ENCODE measurements around the gene CTTN. TPM values are rescaled to one million over a fixed set of nuclear protein-coding genes. Genes with fewer than 3 reads are reported as not detected.

Gene CTTN
- total and polyA plus RNA-seq, 7 experiments from 2014 or later: 0.07 to 2.6 (median 1.8) TPM; not detected in 1

DNA sequence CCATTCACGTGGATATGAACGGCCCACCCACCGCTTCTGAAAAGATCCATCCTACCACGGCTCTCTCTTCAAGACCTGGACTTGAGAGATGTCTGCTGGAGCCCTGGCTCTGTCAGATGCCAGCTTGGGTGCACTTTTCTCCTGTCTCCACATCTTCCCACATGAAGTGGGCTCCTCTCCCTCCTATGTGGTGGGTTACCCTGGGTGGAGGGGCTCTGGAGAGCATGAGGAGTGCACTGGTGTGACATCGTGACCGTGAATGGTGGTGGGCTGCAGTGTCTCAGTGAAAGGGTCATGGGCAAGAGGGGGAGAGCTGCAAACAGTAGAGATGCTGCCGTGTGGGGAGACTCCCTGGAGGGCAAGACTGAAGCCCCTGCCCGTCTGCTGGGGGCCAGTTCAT, 76.4 kb downstream of the CTTN start:
- H3K9me3 Mint-ChIP-seq: no peaks in the 10 kb centered on the region
- intact Hi-C loops (cut with micrococcal nuclease): loop anchor here in 1 of 2 donors (10.0 kb wide), 1 partner anchor 790 kb away; no protein-coding TSS in a partner anchor
- no peak for ATAC-seq

DNA sequence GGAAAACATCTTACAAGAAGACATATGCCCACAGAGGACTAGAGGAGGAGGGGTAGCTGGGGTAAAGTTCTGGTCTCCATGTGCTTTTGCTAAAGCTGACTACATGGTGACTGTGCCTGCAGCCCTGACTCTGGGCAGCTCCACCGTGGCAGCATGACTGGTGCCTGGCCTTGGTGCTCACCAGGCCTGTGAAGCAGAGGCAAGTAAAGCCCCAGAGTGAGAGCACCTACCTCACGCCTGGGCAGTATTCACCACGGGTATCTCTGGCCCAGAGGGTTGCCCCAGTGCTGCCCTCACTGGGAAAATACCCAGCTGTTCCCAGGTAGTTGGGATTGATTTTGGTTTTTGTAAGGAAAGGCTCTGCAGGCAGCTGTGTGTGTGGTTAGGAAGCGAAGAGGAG, 78.3 kb downstream of the CTTN start:
- H3K27ac Mint-ChIP-seq: no peak overlapping the region

More for the DNA sequence above, 76.4 kb downstream of the CTTN start:
- DNase-seq: no peak
- Mint-ChIP-seq H3K4me3 (no peak overlapping the region), H3K27ac (no peak overlapping the region), H3K4me1 (peaks cover 0 to 6% (median 0%) of the 10 kb centered on the region in 7 donors), H3K36me3 (no peaks in the 10 kb centered on the region), H3K27me3 (peaks cover 0 to 8% (median 0%) of the 10 kb centered on the region in 5 donors)
- no peaks in the 10 kb centered on the region for H3K9me3 ChIP-seq (ENCODE audit: control insufficient read depth in 2 of 3, low read length in 3 of 3)
- no peaks in the 10 kb centered on the region for H3K36me3 ChIP-seq (ENCODE audit: control insufficient read depth in 2 of 3, insufficient read depth in 3 of 3, low read length in 3 of 3)
- H3K27me3 ChIP-seq (ENCODE audit: control insufficient read depth in 2 of 2, insufficient read depth in 2 of 2, low read length in 2 of 2): no peaks in the 10 kb centered on the region
- H3K4me3 ChIP-seq (ENCODE audit: low read length): no peak overlapping the region
- ChIA-PET POLR2A (no interaction called here), CTCF (no interaction called here)
- no peak overlapping the region for H3K27ac ChIP-seq (ENCODE audit: low read depth, low read length)
- no peaks in the 10 kb centered on the region for H3K4me1 ChIP-seq (ENCODE audit: control insufficient read depth in 2 of 2, insufficient read depth in 2 of 2, low read length in 2 of 2)

DNA sequence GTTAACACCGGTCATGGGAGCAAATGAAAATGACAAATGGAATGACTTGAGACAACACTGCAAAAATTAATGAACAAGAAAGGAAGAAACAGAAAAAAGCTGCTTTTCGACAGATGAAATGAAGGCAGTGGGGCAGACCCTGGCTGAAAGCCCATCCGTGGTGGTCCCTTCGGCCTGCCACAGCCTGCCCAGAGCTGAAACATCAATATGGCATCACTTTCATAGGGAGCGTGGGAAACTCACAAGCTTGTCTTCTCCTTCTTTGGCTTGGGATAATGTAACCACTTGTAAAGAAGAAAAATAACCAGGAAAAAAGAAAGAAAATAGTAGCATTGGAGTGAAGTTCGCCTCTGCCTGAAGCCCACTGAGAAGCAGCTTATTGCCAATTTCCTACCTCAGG, 78.8 kb downstream of the CTTN start:
- ATAC-seq: no peak
- Mint-ChIP-seq H3K9me3 (no peaks in the 10 kb centered on the region), H3K4me3 (no peak overlapping the region), H3K27me3 (peaks cover 0 to 6% (median 0%) of the 10 kb centered on the region in 5 donors), H3K27ac (no peak overlapping the region), H3K36me3 (no peaks in the 10 kb centered on the region), H3K4me1 (no peaks in the 10 kb centered on the region)
- H3K9me3 ChIP-seq (ENCODE audit: control insufficient read depth in 2 of 3, low read length in 3 of 3): no peaks in the 10 kb centered on the region
- CTCF ChIA-PET: no interaction called here
- no peak overlapping the region for H3K27ac ChIP-seq (ENCODE audit: low read depth, low read length)
- no peaks in the 10 kb centered on the region for H3K36me3 ChIP-seq (ENCODE audit: control insufficient read depth in 2 of 3, insufficient read depth in 3 of 3, low read length in 3 of 3)
- no peaks in the 10 kb centered on the region for H3K27me3 ChIP-seq (ENCODE audit: control insufficient read depth in 2 of 2, insufficient read depth in 2 of 2, low read length in 2 of 2)
- H3K4me1 ChIP-seq (ENCODE audit: control insufficient read depth in 2 of 2, insufficient read depth in 2 of 2, low read length in 2 of 2): no peaks in the 10 kb centered on the region
- no peak for DNase-seq
- POLR2A ChIA-PET: no interaction called here
- H3K4me3 ChIP-seq (ENCODE audit: low read length): no peak overlapping the region
- intact Hi-C loops (cut with micrococcal nuclease): loop anchor here in 1 of 2 donors (10.0 kb wide), 1 partner anchor 792 kb away; no protein-coding TSS in a partner anchor

More for the DNA sequence above, 78.3 kb downstream of the CTTN start:
- DNase-seq (no peak), ATAC-seq (no peak)
- no peaks in the 10 kb centered on the region for H3K4me1 ChIP-seq (ENCODE audit: control insufficient read depth in 2 of 2, insufficient read depth in 2 of 2, low read length in 2 of 2)
- Mint-ChIP-seq H3K27me3 (peaks cover 0 to 6% (median 0%) of the 10 kb centered on the region in 5 donors), H3K9me3 (no peaks in the 10 kb centered on the region), H3K4me1 (no peaks in the 10 kb centered on the region), H3K4me3 (no peak overlapping the region), H3K36me3 (no peaks in the 10 kb centered on the region)
- CTCF ChIA-PET: no interaction called here
- intact Hi-C loops (cut with micrococcal nuclease): loop anchor here in 1 of 2 donors (10.0 kb wide), 1 partner anchor 792 kb away; no protein-coding TSS in a partner anchor
- H3K9me3 ChIP-seq (ENCODE audit: control insufficient read depth in 2 of 3, low read length in 3 of 3): no peaks in the 10 kb centered on the region
- no peak overlapping the region for H3K27ac ChIP-seq (ENCODE audit: low read depth, low read length)
- POLR2A ChIA-PET: no interaction called here
- H3K36me3 ChIP-seq (ENCODE audit: control insufficient read depth in 2 of 3, insufficient read depth in 3 of 3, low read length in 3 of 3): no peaks in the 10 kb centered on the region
- no peak overlapping the region for H3K4me3 ChIP-seq (ENCODE audit: low read length)
- H3K27me3 ChIP-seq (ENCODE audit: control insufficient read depth in 2 of 2, insufficient read depth in 2 of 2, low read length in 2 of 2): no peaks in the 10 kb centered on the region

DNA sequence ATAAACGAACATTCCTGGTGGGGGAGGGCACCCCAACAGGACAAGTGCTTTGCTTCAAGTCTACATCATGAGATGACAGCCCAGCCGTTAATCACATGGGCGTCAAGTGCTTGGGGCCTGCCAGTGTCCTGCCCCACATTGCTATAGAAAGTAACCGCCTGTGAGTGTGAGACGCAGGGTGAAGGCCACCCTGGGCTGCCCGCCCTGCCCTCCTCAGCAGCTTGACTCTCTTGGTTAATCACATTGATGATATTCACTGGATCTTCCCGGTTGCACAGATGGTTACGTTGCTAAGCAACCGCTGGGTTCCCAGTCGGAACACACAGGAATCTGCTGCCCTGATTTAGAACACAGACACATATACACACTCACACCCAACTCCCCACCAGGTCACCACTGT, 79.3 kb downstream of the CTTN start:
- H3K36me3 Mint-ChIP-seq: no peaks in the 10 kb centered on the region
- ATAC-seq: no peak
- intact Hi-C loops (cut with micrococcal nuclease): loop anchor here in 1 of 2 donors (10.0 kb wide), 1 partner anchor 793 kb away; no protein-coding TSS in a partner anchor

DNA sequence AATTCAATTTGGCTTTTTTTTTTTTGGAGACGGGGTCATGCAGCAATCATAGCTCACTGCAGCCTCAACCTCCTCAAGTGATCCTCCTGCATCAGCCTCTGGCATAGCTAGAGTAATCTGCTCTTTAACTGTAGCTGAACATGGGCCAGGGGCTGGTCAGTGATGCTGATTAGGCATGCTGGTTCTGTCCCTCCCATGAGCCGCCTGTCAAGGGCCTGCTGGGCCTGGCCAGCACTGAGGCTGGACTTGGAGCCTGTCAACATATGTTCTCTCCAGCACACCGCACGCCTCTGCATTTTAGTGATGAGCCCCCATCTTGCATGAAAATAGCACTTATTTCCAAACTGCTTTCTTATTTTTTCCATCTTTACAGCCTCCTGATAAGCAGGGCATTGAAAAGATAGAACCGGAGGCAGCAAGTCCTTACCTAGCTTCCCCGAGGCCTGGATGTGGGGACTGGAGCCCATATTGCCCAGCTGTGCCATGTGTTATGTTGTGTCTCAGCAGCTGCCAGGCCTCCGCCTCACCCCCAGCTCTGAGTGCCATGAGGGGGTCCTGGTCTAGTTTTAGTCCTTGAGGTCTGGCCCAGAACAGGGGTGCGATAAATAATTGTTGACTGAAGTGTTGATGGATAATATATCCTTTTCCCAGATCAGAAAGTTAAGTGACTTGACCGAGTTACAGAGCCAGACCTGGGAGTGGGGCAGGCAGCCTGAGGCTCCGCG, 80.0 kb downstream of the CTTN start:
- Mint-ChIP-seq H3K9me3 (no peaks in the 10 kb centered on the region), H3K27me3 (peaks cover 0 to under 1% (median 0%) of the 10 kb centered on the region in 5 donors), H3K4me3 (no peak overlapping the region), H3K4me1 (no peaks in the 10 kb centered on the region), H3K27ac (no peak overlapping the region), H3K36me3 (no peaks in the 10 kb centered on the region)
- DNase-seq: no peak
- Histone ChIP-seq H3K4me3 (ENCODE audit: low read length) (no peak overlapping the region), H3K27me3 (ENCODE audit: control insufficient read depth in 2 of 2, insufficient read depth in 2 of 2, low read length in 2 of 2) (no peaks in the 10 kb centered on the region), H3K27ac (ENCODE audit: low read depth, low read length) (no peak overlapping the region), H3K36me3 (ENCODE audit: control insufficient read depth in 2 of 3, insufficient read depth in 3 of 3, low read length in 3 of 3) (no peaks in the 10 kb centered on the region), H3K4me1 (ENCODE audit: control insufficient read depth in 2 of 2, insufficient read depth in 2 of 2, low read length in 2 of 2) (no peaks in the 10 kb centered on the region), H3K9me3 (ENCODE audit: control insufficient read depth in 2 of 3, low read length in 3 of 3) (no peaks in the 10 kb centered on the region)
- POLR2A ChIA-PET: no interaction called here
- CTCF ChIA-PET: no interaction called here
- intact Hi-C loops (cut with micrococcal nuclease): loop anchor here in 1 of 2 donors (10.0 kb wide), 1 partner anchor 794 kb away; no protein-coding TSS in a partner anchor
- no peak for ATAC-seq

More for the DNA sequence above, 79.3 kb downstream of the CTTN start:
- Histone ChIP-seq H3K27ac (ENCODE audit: low read depth, low read length) (no peak overlapping the region), H3K4me1 (ENCODE audit: control insufficient read depth in 2 of 2, insufficient read depth in 2 of 2, low read length in 2 of 2) (no peaks in the 10 kb centered on the region), H3K27me3 (ENCODE audit: control insufficient read depth in 2 of 2, insufficient read depth in 2 of 2, low read length in 2 of 2) (no peaks in the 10 kb centered on the region), H3K9me3 (ENCODE audit: control insufficient read depth in 2 of 3, low read length in 3 of 3) (no peaks in the 10 kb centered on the region), H3K4me3 (ENCODE audit: low read length) (no peak overlapping the region), H3K36me3 (ENCODE audit: control insufficient read depth in 2 of 3, insufficient read depth in 3 of 3, low read length in 3 of 3) (no peaks in the 10 kb centered on the region)
- H3K4me1 Mint-ChIP-seq: no peaks in the 10 kb centered on the region
- no peak overlapping the region for H3K4me3 Mint-ChIP-seq
- CTCF ChIA-PET: no interaction called here
- peaks cover 0 to 6% (median 0%) of the 10 kb centered on the region in 5 donors for H3K27me3 Mint-ChIP-seq
- DNase-seq: no peak
- no peaks in the 10 kb centered on the region for H3K9me3 Mint-ChIP-seq
- no peak overlapping the region for H3K27ac Mint-ChIP-seq
- POLR2A ChIA-PET: no interaction called here

DNA sequence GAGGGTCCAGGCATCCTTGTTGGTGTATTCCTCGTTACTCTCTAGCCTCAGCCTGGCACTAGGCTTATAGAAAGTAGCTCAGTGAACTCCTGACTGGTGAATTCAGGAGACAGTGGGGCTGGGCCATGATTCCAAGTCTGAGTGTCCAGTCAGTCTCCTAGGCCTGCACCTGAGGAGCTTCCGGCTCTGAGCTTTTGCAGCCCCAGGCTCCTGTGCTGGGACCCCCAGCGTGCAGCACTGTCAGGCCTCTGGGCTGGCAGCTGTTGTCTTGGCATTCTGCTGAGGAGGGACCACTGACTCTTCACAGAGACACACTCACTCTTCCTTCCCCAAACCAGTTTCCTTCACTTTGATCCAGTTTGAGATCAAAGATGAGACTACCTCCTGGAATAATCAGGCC, 82.4 kb downstream of the CTTN start:
- Histone ChIP-seq H3K27ac (ENCODE audit: low read depth, low read length) (no peak overlapping the region), H3K27me3 (ENCODE audit: control insufficient read depth in 2 of 2, insufficient read depth in 2 of 2, low read length in 2 of 2) (no peaks in the 10 kb centered on the region), H3K4me3 (ENCODE audit: low read length) (no peak overlapping the region), H3K36me3 (ENCODE audit: control insufficient read depth in 2 of 3, insufficient read depth in 3 of 3, low read length in 3 of 3) (no peaks in the 10 kb centered on the region), H3K9me3 (ENCODE audit: control insufficient read depth in 2 of 3, low read length in 3 of 3) (no peaks in the 10 kb centered on the region), H3K4me1 (ENCODE audit: control insufficient read depth in 2 of 2, insufficient read depth in 2 of 2, low read length in 2 of 2) (no peaks in the 10 kb centered on the region)
- no peaks in the 10 kb centered on the region for H3K36me3 Mint-ChIP-seq
- no peaks in the 10 kb centered on the region for H3K4me1 Mint-ChIP-seq
- ATAC-seq (no peak), DNase-seq (no peak)
- POLR2A ChIA-PET: no interaction called here
- H3K27me3 Mint-ChIP-seq: peaks cover 0 to 4% (median 0%) of the 10 kb centered on the region in 5 donors
- no peak overlapping the region for H3K4me3 Mint-ChIP-seq
- CTCF ChIA-PET: no interaction called here
- no peak overlapping the region for H3K27ac Mint-ChIP-seq
- intact Hi-C loops (cut with micrococcal nuclease): no loop called here
- H3K9me3 Mint-ChIP-seq: no peaks in the 10 kb centered on the region

Measured in naive thymus-derived CD4-positive, alpha-beta T cell (primary cell).